GM12878 (cell line): ENCODE data around the gene PHLDA2.

Source experiments
- EZH2 ChIP-seq: IDR thresholded peaks from 2 replicates; pipeline ENCODE4 v1.6.1; 2012; ENCODE audit warnings: low read depth, mild to moderate bottlenecking, control low read depth, inconsistent platforms, low read length, borderline replicate concordance; ENCODE audit not compliant: control insufficient read depth
- MTA3 ChIP-seq: IDR thresholded peaks from 2 replicates; pipeline ENCODE4 v1.6.1; 2012; ENCODE audit warnings: low read length, inconsistent platforms, borderline replicate concordance
- NFYB ChIP-seq: IDR thresholded peaks from 2 replicates; pipeline ENCODE4 v1.6.1; 2011; ENCODE audit warnings: low read depth, mild to moderate bottlenecking, low read length, improper control_type of control experiment, moderate library complexity; ENCODE audit not compliant: insufficient read depth
- POLR2A ChIP-seq: IDR thresholded peaks from 2 replicates; pipeline ENCODE4 v1.6.1; 2011; ENCODE audit warnings: low read depth, mild to moderate bottlenecking, low read length
- POLR2AphosphoS5 ChIP-seq: IDR thresholded peaks from 2 replicates; pipeline ENCODE4 v1.6.1; 2011; ENCODE audit warnings: mild to moderate bottlenecking, low read length, inconsistent platforms
- PRDM15 ChIP-seq: fragments of 450-650 bp; formaldehyde crosslinking; IDR thresholded peaks from 2 replicates; pipeline ENCODE4 v1.4.0; 2020; ENCODE audit warnings: mild to moderate bottlenecking, moderate library complexity
- RCOR1 ChIP-seq: conservative IDR thresholded peaks from 2 replicates; pipeline ENCODE4 v1.6.1; 2012; ENCODE audit warnings: low read depth, low read length, improper control_type of control experiment
- ZNF687 ChIP-seq: fragments of 450-650 bp; IDR thresholded peaks from 2 replicates; pipeline ENCODE4 v1.6.1; 2017; ENCODE audit warnings: mild to moderate bottlenecking, moderate library complexity

GRCh38 chr11:2942447-2942846 lies 13.2 kb upstream of the PHLDA2 start:
- TF ChIP-seq NFYB: no peak
- no peak for TF ChIP-seq MTA3
- no peak for TF ChIP-seq POLR2A
- TF ChIP-seq ZNF687: no peak
- TF ChIP-seq PRDM15: no peak
- TF ChIP-seq POLR2AphosphoS5: no peak
- no peak for TF ChIP-seq EZH2
- no peak for TF ChIP-seq RCOR1
